CD4-positive, alpha-beta T cell (primary cell): Measurements from ENCODE around the gene FRMD3. TPM values are rescaled to one million over a fixed set of nuclear protein-coding genes. Genes with fewer than 3 reads are reported as not detected.

Experiments
- ATAC-seq: fragments of 200-7000 bp; cut with Tn5 transposase; one replicate; pipeline ENCODE4 v1.10.0; 2022; ENCODE audit warnings: mild to moderate bottlenecking; ENCODE audit not compliant: poor library complexity
- CTCF ChIA-PET: fragments of 350-600 bp; sonication (Branson Sonifier 250); formaldehyde crosslinking; loops from one replicate; lab custom pipeline; 2021; ENCODE audit warnings: antibody characterized with exemption, inconsistent platforms; lab: Charles Lee
- POLR2A ChIA-PET: fragments of 350-600 bp; sonication (Branson Sonifier 250); formaldehyde crosslinking; loops from one replicate; lab custom pipeline; 2021; ENCODE audit warnings: antibody characterized with exemption, inconsistent platforms; lab: Charles Lee
- DNase-seq, 14 experiments: peaks; one replicate each; pipeline ENCODE4 v3.0.0-alpha.2; 2013 to 2020; ENCODE audit warnings: mixed read lengths in 2 of 14
- H3K27ac ChIP-seq, 2 donors: one replicate each; pipeline versions ENCODE4 v1.5.1 to v1.7.0; 2013; ENCODE audit warnings: low read length in 2 of 2, low read depth in 1 of 2, mild to moderate bottlenecking in 1 of 2
- H3K27me3 ChIP-seq, 2 experiments: 1 replicate in 1 of 2; 2 replicates in 1 of 2; pipeline versions ENCODE4 v1.6.1 to v1.7.0; 2013; ENCODE audit warnings: low read length in 2 of 2, control low read depth in 1 of 2, mild to moderate bottlenecking in 1 of 2, moderate library complexity in 1 of 2; ENCODE audit not compliant: insufficient read depth in 2 of 2, control insufficient read depth in 1 of 2
- H3K36me3 ChIP-seq: one replicate; pipeline ENCODE4 v1.6.1; 2013; ENCODE audit warnings: low read length, control low read depth; ENCODE audit not compliant: insufficient read depth
- H3K4me1 ChIP-seq: one replicate; pipeline ENCODE4 v1.6.1; 2013; ENCODE audit warnings: low read length, control low read depth; ENCODE audit not compliant: insufficient read depth
- H3K4me3 ChIP-seq: one replicate; pipeline ENCODE4 v1.5.1; 2013; ENCODE audit warnings: mild to moderate bottlenecking, low read length, moderate library complexity
- H3K9me3 ChIP-seq, 2 experiments: 1 replicate in 1 of 2; 2 replicates in 1 of 2; pipeline versions ENCODE4 v1.6.1 to v1.7.0; 2013; ENCODE audit warnings: low read length in 2 of 2, mild to moderate bottlenecking in 2 of 2, control low read depth in 1 of 2, moderate library complexity in 1 of 2; ENCODE audit not compliant: control insufficient read depth in 1 of 2, insufficient read depth in 1 of 2
- H3K27ac Mint-ChIP-seq: one replicate; pipeline ENCODE4 v1.8.0; 2020; ENCODE audit warnings: mixed read lengths
- H3K27me3 Mint-ChIP-seq: one replicate; pipeline ENCODE4 v1.8.0; 2021; ENCODE audit warnings: mixed read lengths
- H3K36me3 Mint-ChIP-seq: one replicate; pipeline ENCODE4 v1.8.0; 2021; ENCODE audit warnings: low read depth, mixed read lengths
- H3K4me1 Mint-ChIP-seq: one replicate; pipeline ENCODE4 v1.8.0; 2021; ENCODE audit warnings: low read depth, mixed read lengths
- H3K4me3 Mint-ChIP-seq: one replicate; pipeline ENCODE4 v1.8.0; 2020; ENCODE audit warnings: mild to moderate bottlenecking, mixed read lengths
- H3K9me3 Mint-ChIP-seq: one replicate; pipeline ENCODE4 v1.8.0; 2020; ENCODE audit warnings: mixed read lengths
- intact Hi-C, 2 experiments: fragments of 100-400 bp; cut with DNase I in 1 of 2; cut with micrococcal nuclease in 1 of 2; formaldehyde crosslinking; loops; one replicate each; pipeline versions ENCODE4 v1.15.1 to v1.9.0; 2023 to 2025; cut with DNase I, micrococcal nuclease
- total RNA-seq, 174 experiments: library from RNA in 2 of 174; stranded (reverse) in 2 of 174; gene quantifications; one replicate each; pipeline ENCODE4 v1.2.3 and lab custom pipeline; 2021 to 2026
- TF ChIP-seq, protein P1 (sequence below): fragments of 200-600 bp; IDR thresholded peaks from one replicate; pipeline ENCODE4 v1.8.0; 2022; ENCODE audit warnings: antibody characterized with exemption, mild to moderate bottlenecking

Gene FRMD3
- total RNA-seq, 2 experiments from 2014 or later = 0.53 to 1.0 TPM

DNA sequence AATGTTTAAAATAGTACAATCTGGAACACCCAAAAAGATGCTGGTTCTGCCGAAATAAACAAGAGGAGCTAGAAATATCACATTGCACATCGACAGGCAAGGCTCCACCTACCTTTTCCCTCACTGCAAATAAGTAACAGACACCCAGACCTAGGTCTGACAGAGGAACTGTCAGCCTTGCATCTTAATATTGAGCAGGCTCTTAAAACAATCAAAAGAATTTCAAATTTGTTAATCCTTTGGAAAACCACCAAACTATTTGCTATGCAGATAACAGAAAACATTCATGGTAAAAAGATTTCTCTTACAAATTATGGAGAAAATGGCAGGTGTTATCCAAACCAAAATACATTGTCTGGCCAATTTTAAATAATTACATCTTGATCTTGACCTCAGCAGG lies 71.3 kb downstream of the FRMD3 start:
- no peaks in the 10 kb centered on the region for H3K27me3 ChIP-seq
- Mint-ChIP-seq H3K4me1 (no peaks in the 10 kb centered on the region), H3K27me3 (no peaks in the 10 kb centered on the region), H3K4me3 (no peak overlapping the region), H3K27ac (no peak overlapping the region), H3K36me3 (no peaks in the 10 kb centered on the region), H3K9me3 (no peaks in the 10 kb centered on the region)
- H3K9me3 ChIP-seq = no peaks in the 10 kb centered on the region
- TF ChIP-seq, protein P1, sequence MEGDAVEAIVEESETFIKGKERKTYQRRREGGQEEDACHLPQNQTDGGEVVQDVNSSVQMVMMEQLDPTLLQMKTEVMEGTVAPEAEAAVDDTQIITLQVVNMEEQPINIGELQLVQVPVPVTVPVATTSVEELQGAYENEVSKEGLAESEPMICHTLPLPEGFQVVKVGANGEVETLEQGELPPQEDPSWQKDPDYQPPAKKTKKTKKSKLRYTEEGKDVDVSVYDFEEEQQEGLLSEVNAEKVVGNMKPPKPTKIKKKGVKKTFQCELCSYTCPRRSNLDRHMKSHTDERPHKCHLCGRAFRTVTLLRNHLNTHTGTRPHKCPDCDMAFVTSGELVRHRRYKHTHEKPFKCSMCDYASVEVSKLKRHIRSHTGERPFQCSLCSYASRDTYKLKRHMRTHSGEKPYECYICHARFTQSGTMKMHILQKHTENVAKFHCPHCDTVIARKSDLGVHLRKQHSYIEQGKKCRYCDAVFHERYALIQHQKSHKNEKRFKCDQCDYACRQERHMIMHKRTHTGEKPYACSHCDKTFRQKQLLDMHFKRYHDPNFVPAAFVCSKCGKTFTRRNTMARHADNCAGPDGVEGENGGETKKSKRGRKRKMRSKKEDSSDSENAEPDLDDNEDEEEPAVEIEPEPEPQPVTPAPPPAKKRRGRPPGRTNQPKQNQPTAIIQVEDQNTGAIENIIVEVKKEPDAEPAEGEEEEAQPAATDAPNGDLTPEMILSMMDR = no peak
- H3K4me1 ChIP-seq = no peaks in the 10 kb centered on the region
- ATAC-seq = no peak
- no peak overlapping the region for H3K27ac ChIP-seq
- DNase-seq = no peak
- ChIA-PET POLR2A (no interaction called here), CTCF (no interaction called here)
- H3K4me3 ChIP-seq = no peak overlapping the region
- intact Hi-C loops = no loop called here
- H3K36me3 ChIP-seq = no peaks in the 10 kb centered on the region

DNA sequence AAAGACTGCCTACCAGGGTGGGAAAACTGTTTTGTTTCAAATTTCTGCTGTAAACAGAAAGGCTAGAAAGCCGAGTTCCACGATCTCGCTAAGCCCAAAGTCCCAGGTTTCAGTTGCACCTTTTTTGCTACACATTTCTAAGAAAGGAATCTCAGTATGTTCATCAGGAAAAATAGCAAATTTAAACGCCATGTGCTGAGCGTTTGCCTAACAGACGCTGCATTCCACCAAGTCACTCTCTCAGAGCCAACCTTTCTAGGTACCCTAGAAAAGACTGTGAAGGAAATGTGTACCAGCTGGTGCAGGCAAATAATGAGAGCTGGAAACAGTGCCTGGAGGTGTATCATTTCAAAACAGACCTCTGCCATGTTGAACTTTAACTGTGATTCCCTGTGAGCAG lies 71.8 kb downstream of the FRMD3 start:
- no peaks in the 10 kb centered on the region for H3K9me3 ChIP-seq
- Mint-ChIP-seq H3K4me1 (no peaks in the 10 kb centered on the region), H3K27ac (no peak overlapping the region), H3K36me3 (no peaks in the 10 kb centered on the region), H3K4me3 (no peak overlapping the region), H3K27me3 (no peaks in the 10 kb centered on the region), H3K9me3 (no peaks in the 10 kb centered on the region)
- H3K27ac ChIP-seq = no peak overlapping the region
- intact Hi-C loops = no loop called here
- CTCF ChIA-PET = no interaction called here
- no peaks in the 10 kb centered on the region for H3K27me3 ChIP-seq
- DNase-seq (no peak), ATAC-seq (no peak)
- H3K36me3 ChIP-seq = no peaks in the 10 kb centered on the region
- POLR2A ChIA-PET = no interaction called here
- TF ChIP-seq, protein P1 = no peak
- H3K4me1 ChIP-seq = no peaks in the 10 kb centered on the region
- H3K4me3 ChIP-seq = no peak overlapping the region

DNA sequence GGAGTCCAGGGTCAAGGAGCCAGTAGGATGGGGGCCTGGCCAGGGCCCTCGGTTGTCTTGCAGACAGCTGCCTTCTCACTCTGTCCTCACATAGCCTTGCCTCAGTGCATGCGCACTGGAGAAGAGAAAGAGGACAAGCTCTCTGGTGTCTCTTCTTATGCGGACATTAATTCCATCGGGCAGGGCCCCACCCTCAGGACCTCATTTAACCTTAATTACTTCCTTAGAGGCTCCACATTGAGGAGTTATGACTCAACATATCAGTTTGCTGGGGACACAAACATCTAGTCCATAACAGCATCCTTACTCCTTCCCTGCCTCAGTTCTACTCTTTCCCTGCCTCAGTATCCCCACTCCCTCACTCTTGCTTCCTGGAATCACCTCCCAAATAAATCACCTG lies 78.4 kb downstream of the FRMD3 start:
- Mint-ChIP-seq H3K4me1 (no peaks in the 10 kb centered on the region), H3K36me3 (no peaks in the 10 kb centered on the region), H3K4me3 (no peak overlapping the region), H3K9me3 (no peaks in the 10 kb centered on the region), H3K27ac (no peak overlapping the region), H3K27me3 (no peaks in the 10 kb centered on the region)
- TF ChIP-seq, protein P1 = no peak
- H3K9me3 ChIP-seq = no peaks in the 10 kb centered on the region
- intact Hi-C loops = no loop called here
- POLR2A ChIA-PET = no interaction called here
- no peaks in the 10 kb centered on the region for H3K27me3 ChIP-seq
- no peak overlapping the region for H3K4me3 ChIP-seq
- no peak for ATAC-seq
- DNase-seq = no peak
- H3K27ac ChIP-seq = no peak overlapping the region
- H3K4me1 ChIP-seq = no peaks in the 10 kb centered on the region
- CTCF ChIA-PET = interaction anchor here (1.0 kb wide), 1 partner anchor 10 kb away, joined by 3 read pairs; no protein-coding TSS in a partner anchor
- no peaks in the 10 kb centered on the region for H3K36me3 ChIP-seq
